Thyroid gland (tissue), 4 donors: ENCODE measurements around the gene TNK1. TPM values are rescaled to one million over a fixed set of nuclear protein-coding genes. Genes with fewer than 3 reads are reported as not detected.

ENCODE experiments used
- DNase-seq, 2 donors: peaks; one replicate each; pipeline ENCODE4 v3.0.0-alpha.2; 2019
- H3K27ac ChIP-seq, 3 donors: fragments of 200-600 bp; sonication (generic); 1 replicate in 2 of 3; 2 replicates in 1 of 3; pipeline ENCODE4 v1.5.1; 2016 to 2019; ENCODE audit warnings: mild to moderate bottlenecking in 1 of 3, moderate library complexity in 1 of 3
- H3K27me3 ChIP-seq: fragments of 200-600 bp; sonication (generic); one replicate; pipeline ENCODE4 v1.5.1; 2019
- H3K36me3 ChIP-seq, 2 donors: fragments of 200-600 bp; sonication (generic); one replicate each; pipeline ENCODE4 v1.5.1; 2016 to 2019
- H3K4me1 ChIP-seq, 2 donors: fragments of 200-600 bp; sonication (generic); one replicate each; pipeline ENCODE4 v1.5.1; 2017 to 2019
- H3K4me3 ChIP-seq, 3 donors: fragments of 200-600 bp; sonication (generic); replicated peaks in 1 of 3; 1 replicate in 2 of 3; 2 replicates in 1 of 3; pipeline ENCODE4 v1.5.1; 2016; ENCODE audit warnings: mild to moderate bottlenecking in 1 of 3
- H3K9me3 ChIP-seq: fragments of 200-600 bp; sonication (generic); one replicate; pipeline ENCODE4 v1.5.1; 2017
- POLR2A ChIP-seq, 2 donors: fragments of 450-650 bp; IDR thresholded peaks; one replicate each; pipeline ENCODE4 v1.6.1; 2017; ENCODE audit warnings: antibody characterized with exemption in 2 of 2, mild to moderate bottlenecking in 2 of 2, moderate library complexity in 1 of 2
- WGBS, 2 donors: methylation state at CpG; one replicate each; pipeline ENCODE4 v1.1.5; 2017; 5-methylcytosine and 5-hydroxymethylcytosine counted together
- intact Hi-C: fragments of 100-400 bp; cut with DNase I; formaldehyde crosslinking; loops from one replicate; pipeline ENCODE4 v1.15.1; 2023
- total RNA-seq, 4 donors: library from RNA; depleted of rRNA; stranded (reverse); fragments of >200 nt; gene quantifications; one replicate each; pipeline ENCODE4 v1.2.3, GENCODE V29; 2016
- TF ChIP-seq, protein P1 (sequence below), 6 experiments: fragments of 200-600 bp in 3 of 6; fragments of 450-650 bp in 3 of 6; sonication (generic) in 3 of 6; IDR thresholded peaks; one replicate each; pipeline ENCODE4 v1.5.1; 2016 to 2019; ENCODE audit warnings: antibody characterized with exemption in 6 of 6, mild to moderate bottlenecking in 2 of 6, inconsistent platforms in 1 of 6, moderate library complexity in 1 of 6

The TNK1 gene
- total RNA-seq, 4 donors from 2014 or later = 11.0 to 30.2 (median 15.9) TPM

DNA sequence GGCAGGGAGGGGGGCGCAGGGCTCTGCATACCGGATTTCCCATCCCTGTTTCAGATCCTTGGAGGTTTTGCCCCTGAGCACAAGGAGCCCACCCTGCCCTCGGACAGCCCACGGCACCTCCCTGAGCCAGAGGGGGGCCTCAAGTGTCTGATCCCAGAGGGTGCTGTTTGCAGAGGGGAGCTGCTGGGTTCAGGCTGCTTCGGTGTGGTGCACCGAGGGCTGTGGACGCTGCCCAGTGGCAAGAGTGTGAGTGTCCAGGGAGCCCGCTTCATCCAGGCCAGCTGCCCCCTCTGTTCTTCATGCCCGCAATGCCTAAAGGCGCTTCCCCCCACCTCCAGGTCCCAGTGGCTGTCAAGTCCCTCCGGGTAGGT lies 2.5 kb downstream of the TNK1 start:
- no peaks in the 10 kb centered on the region for H3K36me3 ChIP-seq
- intact Hi-C loops = no loop called here
- no peak overlapping the region for H3K4me3 ChIP-seq
- no peaks in the 10 kb centered on the region for H3K27me3 ChIP-seq
- no peak for TF ChIP-seq POLR2A (IDR thresholded peaks at IDR 0.05)
- TF ChIP-seq, protein P1, sequence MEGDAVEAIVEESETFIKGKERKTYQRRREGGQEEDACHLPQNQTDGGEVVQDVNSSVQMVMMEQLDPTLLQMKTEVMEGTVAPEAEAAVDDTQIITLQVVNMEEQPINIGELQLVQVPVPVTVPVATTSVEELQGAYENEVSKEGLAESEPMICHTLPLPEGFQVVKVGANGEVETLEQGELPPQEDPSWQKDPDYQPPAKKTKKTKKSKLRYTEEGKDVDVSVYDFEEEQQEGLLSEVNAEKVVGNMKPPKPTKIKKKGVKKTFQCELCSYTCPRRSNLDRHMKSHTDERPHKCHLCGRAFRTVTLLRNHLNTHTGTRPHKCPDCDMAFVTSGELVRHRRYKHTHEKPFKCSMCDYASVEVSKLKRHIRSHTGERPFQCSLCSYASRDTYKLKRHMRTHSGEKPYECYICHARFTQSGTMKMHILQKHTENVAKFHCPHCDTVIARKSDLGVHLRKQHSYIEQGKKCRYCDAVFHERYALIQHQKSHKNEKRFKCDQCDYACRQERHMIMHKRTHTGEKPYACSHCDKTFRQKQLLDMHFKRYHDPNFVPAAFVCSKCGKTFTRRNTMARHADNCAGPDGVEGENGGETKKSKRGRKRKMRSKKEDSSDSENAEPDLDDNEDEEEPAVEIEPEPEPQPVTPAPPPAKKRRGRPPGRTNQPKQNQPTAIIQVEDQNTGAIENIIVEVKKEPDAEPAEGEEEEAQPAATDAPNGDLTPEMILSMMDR (IDR thresholded peaks at IDR 0.05) = no peak
- H3K9me3 ChIP-seq = no peaks in the 10 kb centered on the region
- H3K27ac ChIP-seq = no peak overlapping the region
- 84 to 95% methylated on average over 5 to 10 of the region's 11 CpGs for WGBS, 2 donors
- H3K4me1 ChIP-seq = peaks cover 15 to 23% of the 10 kb centered on the region in 2 donors
- no peak for DNase-seq

DNA sequence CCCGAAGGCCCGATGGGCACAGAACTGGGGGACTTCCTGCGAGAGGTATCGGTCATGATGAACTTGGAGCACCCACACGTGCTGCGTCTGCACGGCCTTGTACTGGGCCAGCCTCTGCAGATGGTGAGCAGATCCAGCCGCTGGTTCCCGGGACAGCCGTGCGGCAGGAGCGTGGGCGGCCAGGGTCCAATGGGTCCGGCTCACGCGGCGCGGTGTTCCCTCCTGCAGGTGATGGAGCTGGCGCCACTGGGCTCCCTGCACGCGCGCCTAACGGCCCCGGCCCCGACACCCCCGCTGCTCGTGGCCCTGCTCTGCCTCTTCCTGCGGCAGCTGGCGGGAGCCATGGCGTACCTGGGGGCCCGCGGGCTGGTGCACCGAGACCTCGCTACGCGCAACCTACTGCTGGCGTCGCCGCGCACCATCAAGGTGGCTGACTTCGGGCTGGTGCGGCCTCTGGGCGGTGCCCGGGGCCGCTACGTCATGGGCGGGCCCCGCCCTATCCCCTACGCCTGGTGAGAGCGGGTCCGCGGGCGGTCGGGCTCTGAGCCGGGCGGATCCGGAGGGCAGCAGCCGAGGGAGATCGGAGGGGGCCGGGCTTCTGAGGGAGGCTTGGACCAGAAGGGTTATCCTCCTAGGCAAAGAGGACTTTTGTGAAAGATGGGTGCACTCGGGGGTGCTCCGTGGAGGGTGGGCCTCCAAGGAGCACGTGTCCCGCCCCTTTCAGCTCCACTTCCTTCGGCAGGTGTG lies 3.0 kb downstream of the TNK1 start:
- no peak overlapping the region for H3K27ac ChIP-seq
- TF ChIP-seq, protein P1 (IDR thresholded peaks at IDR 0.05) = no peak
- no peak for TF ChIP-seq POLR2A (IDR thresholded peaks at IDR 0.05)
- intact Hi-C loops = no loop called here
- no peaks in the 10 kb centered on the region for H3K27me3 ChIP-seq
- H3K36me3 ChIP-seq = peaks cover 1 to 5% of the 10 kb centered on the region in 2 donors
- peak; percentile 37 to 42 for DNase-seq
- 40 to 72% methylated on average over 2 of the region's 65 CpGs for WGBS, 2 donors
- peak overlapping the region in 1 of 3 donors; percentile 13 for H3K4me3 ChIP-seq
- H3K9me3 ChIP-seq = no peaks in the 10 kb centered on the region
- H3K4me1 ChIP-seq = peaks cover 15 to 23% of the 10 kb centered on the region in 2 donors

DNA sequence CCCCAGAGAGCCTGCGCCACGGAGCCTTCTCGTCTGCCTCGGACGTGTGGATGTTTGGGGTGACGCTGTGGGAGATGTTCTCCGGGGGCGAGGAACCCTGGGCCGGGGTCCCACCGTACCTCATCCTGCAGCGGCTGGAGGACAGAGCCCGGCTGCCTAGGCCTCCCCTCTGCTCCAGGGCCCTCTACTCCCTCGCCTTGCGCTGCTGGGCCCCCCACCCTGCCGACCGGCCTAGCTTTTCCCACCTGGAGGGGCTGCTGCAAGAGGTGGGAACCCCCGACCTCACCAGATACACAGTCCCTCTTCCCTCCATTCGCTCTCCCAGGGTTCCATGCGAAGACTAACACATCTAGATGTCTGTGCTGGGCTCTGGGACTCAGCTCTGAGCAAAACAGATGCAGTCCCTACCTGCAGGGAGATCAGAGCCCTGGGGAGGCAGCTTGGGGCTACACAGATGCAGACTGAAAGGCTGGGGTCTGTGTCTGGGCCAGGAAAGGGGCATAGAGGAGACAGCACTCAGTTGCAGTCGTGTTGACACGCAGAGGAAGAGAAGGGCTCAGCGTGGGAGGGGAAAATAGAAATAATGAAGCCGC lies 3.7 kb downstream of the TNK1 start:
- intact Hi-C loops = no loop called here
- Histone ChIP-seq H3K9me3 (no peaks in the 10 kb centered on the region), H3K27ac (no peak overlapping the region), H3K27me3 (no peaks in the 10 kb centered on the region), H3K4me3 (peak overlapping the region in 1 of 3 donors; percentile 13), H3K36me3 (peaks cover 8% of the 10 kb centered on the region in 2 donors), H3K4me1 (peaks cover 15 to 23% of the 10 kb centered on the region in 2 donors)
- TF ChIP-seq, protein P1 (IDR thresholded peaks at IDR 0.05) = no peak
- TF ChIP-seq POLR2A (IDR thresholded peaks at IDR 0.05) = no peak
- DNase-seq = no peak
- 80% methylated on average over 12 to 16 of the region's 23 CpGs for WGBS, 2 donors

DNA sequence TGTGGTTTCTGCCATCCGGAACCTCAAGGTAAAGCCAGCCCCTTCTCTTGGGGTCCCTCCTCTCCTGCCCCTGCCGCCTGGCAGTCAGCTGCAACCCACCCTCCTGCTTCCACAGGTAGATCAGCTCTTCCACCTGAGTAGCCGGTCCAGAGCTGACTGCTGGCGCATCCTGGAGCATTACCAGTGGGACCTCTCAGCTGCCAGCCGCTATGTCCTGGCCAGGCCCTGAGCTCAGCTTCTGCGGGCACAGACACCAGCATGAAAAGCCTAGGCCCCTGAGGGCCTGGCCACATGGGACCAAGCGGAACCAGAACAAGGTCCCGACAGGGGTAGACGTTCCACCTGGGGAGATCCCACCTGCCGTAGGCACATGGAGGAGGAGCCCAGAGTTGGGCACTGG lies 8.0 kb downstream of the TNK1 start:
- Histone ChIP-seq H3K9me3 (no peaks in the 10 kb centered on the region), H3K27me3 (no peaks in the 10 kb centered on the region), H3K4me3 (no peak overlapping the region), H3K36me3 (peaks cover 8 to 13% of the 10 kb centered on the region in 2 donors), H3K4me1 (peaks cover 5 to 10% of the 10 kb centered on the region in 2 donors), H3K27ac (no peak overlapping the region)
- WGBS, 2 donors = 79 to 98% methylated on average over 6 to 10 of the region's 10 CpGs
- no peak for TF ChIP-seq POLR2A (IDR thresholded peaks at IDR 0.05)
- TF ChIP-seq, protein P1 (IDR thresholded peaks at IDR 0.05) = no peak
- intact Hi-C loops = no loop called here
- no peak for DNase-seq
